GM23338 (cell line): Measurements from ENCODE around the gene DPYSL3. TPM values are rescaled to one million over a fixed set of nuclear protein-coding genes. Genes with fewer than 3 reads are reported as not detected.

Experiments used
- ATAC-seq: fragments of 200-7000 bp; cut with Tn5 transposase; 3 replicates; pipeline ENCODE4 v1.9.1; 2020
- DNase-seq: peaks from one replicate; pipeline ENCODE4 v3.0.0-alpha.2; 2015; ENCODE audit warnings: low spot score
- H2AFZ ChIP-seq: fragments of 200-600 bp; sonication (generic); 2 replicates; pipeline ENCODE4 v1.8.0; 2016; ENCODE audit warnings: antibody characterized with exemption, mild to moderate bottlenecking, moderate library complexity
- H3F3A ChIP-seq: fragments of 200-600 bp; sonication (generic); replicated peaks from 2 replicates; pipeline ENCODE4 v1.8.0; 2017; ENCODE audit warnings: antibody characterized with exemption, mixed run types, low read depth
- H3K27ac ChIP-seq: fragments of 200-600 bp; sonication (generic); 2 replicates; pipeline ENCODE4 v1.6.1; 2016; ENCODE audit warnings: low read depth
- H3K27me3 ChIP-seq: fragments of 200-600 bp; sonication (generic); 2 replicates; pipeline ENCODE4 v1.8.0; 2016; ENCODE audit warnings: mild to moderate bottlenecking, mixed run types, moderate library complexity; ENCODE audit not compliant: insufficient read depth
- H3K36me3 ChIP-seq: fragments of 200-600 bp; sonication (generic); 2 replicates; pipeline ENCODE4 v1.8.0; 2016; ENCODE audit warnings: mild to moderate bottlenecking; ENCODE audit not compliant: insufficient read depth
- H3K4me1 ChIP-seq: fragments of 200-600 bp; sonication (generic); 2 replicates; pipeline ENCODE4 v1.8.0; 2016; ENCODE audit warnings: mild to moderate bottlenecking, moderate library complexity; ENCODE audit not compliant: insufficient read depth
- H3K4me2 ChIP-seq: fragments of 200-600 bp; sonication (generic); 2 replicates; pipeline ENCODE4 v1.7.1; 2017; ENCODE audit warnings: mixed run types
- H3K4me3 ChIP-seq: fragments of 200-600 bp; sonication (generic); 2 replicates; pipeline ENCODE4 v1.6.1; 2016; ENCODE audit warnings: mixed run types
- H3K79me2 ChIP-seq: fragments of 200-600 bp; sonication (generic); replicated peaks from 2 replicates; pipeline ENCODE4 v1.8.0; 2017; ENCODE audit warnings: mild to moderate bottlenecking; ENCODE audit not compliant: insufficient read depth
- H3K9me2 ChIP-seq: fragments of 200-600 bp; sonication (generic); 2 replicates; pipeline ENCODE4 v1.8.0; 2017; ENCODE audit not compliant: insufficient read depth
- H4K20me1 ChIP-seq: fragments of 200-600 bp; sonication (generic); replicated peaks from 2 replicates; pipeline ENCODE4 v1.8.0; 2017; ENCODE audit warnings: mild to moderate bottlenecking; ENCODE audit not compliant: insufficient read depth
- H3K27ac Mint-ChIP-seq: 2 replicates; pipeline ENCODE4 v1.8.0; 2020; ENCODE audit warnings: inconsistent platforms, mild to moderate bottlenecking, moderate library complexity, mixed read lengths
- H3K27me3 Mint-ChIP-seq: 3 replicates; pipeline ENCODE4 v1.8.0; 2022; ENCODE audit warnings: low read depth, mild to moderate bottlenecking, moderate library complexity, mixed read lengths, inconsistent platforms; ENCODE audit not compliant: insufficient read depth, poor library complexity
- H3K36me3 Mint-ChIP-seq: 3 replicates; pipeline ENCODE4 v1.8.0; 2021; ENCODE audit warnings: low read depth, mild to moderate bottlenecking, inconsistent platforms, moderate library complexity, mixed read lengths
- H3K4me1 Mint-ChIP-seq: 3 replicates; pipeline ENCODE4 v1.8.0; 2020; ENCODE audit warnings: mild to moderate bottlenecking, inconsistent platforms, mixed read lengths
- H3K4me3 Mint-ChIP-seq: 3 replicates; pipeline ENCODE4 v1.8.0; 2021; ENCODE audit warnings: moderate library complexity, mild to moderate bottlenecking, inconsistent platforms, mixed read lengths
- H3K9me3 Mint-ChIP-seq: 3 replicates; pipeline ENCODE4 v1.8.0; 2020; ENCODE audit warnings: moderate library complexity, mild to moderate bottlenecking, inconsistent platforms, mixed read lengths
- CREB1 ChIP-seq: fragments of 250-450 bp; sonication (Bioruptor Pico); IDR thresholded peaks from 2 replicates; pipeline ENCODE4 v1.5.0; 2020; ENCODE audit warnings: low read depth, mild to moderate bottlenecking, moderate library complexity
- ETS1 ChIP-seq: IDR thresholded peaks from 2 replicates; pipeline ENCODE4 v1.6.1; 2016; ENCODE audit warnings: antibody characterized with exemption
- EZH2 ChIP-seq: fragments of 200-600 bp; sonication (generic); IDR thresholded peaks from one replicate; pipeline ENCODE4 v1.8.0; 2017; ENCODE audit warnings: antibody characterized with exemption, mild to moderate bottlenecking, low read depth; ENCODE audit not compliant: unreplicated experiment
- EZH2phosphoT487 ChIP-seq: fragments of 200-600 bp; sonication (generic); IDR thresholded peaks from one replicate; pipeline ENCODE4 v1.8.1; 2018; ENCODE audit warnings: antibody characterized with exemption; ENCODE audit not compliant: unreplicated experiment
- POLR2AphosphoS5 ChIP-seq: IDR thresholded peaks from 2 replicates; pipeline ENCODE4 v1.6.1; 2016; ENCODE audit warnings: antibody characterized with exemption, low read depth
- REST ChIP-seq: IDR thresholded peaks from one replicate; pipeline ENCODE4 v1.6.1; 2018; ENCODE audit warnings: antibody characterized with exemption; ENCODE audit not compliant: unreplicated experiment
- ZNF114 ChIP-seq: fragments of 250-450 bp; sonication (Bioruptor Pico); IDR thresholded peaks from 2 replicates; pipeline ENCODE4 v1.5.0; 2020; ENCODE audit warnings: mild to moderate bottlenecking, moderate library complexity
- ZNF331 ChIP-seq: fragments of 250-450 bp; sonication (Bioruptor Pico); IDR thresholded peaks from 2 replicates; pipeline ENCODE4 v1.5.0; 2020; ENCODE audit warnings: low read depth, mild to moderate bottlenecking, moderate library complexity
- ZNF462 ChIP-seq: fragments of 250-450 bp; sonication (Bioruptor Pico); IDR thresholded peaks from 2 replicates; pipeline ENCODE4 v1.5.0; 2020; ENCODE audit warnings: mild to moderate bottlenecking, moderate library complexity
- polyA plus RNA-seq: library from polyadenylated mRNA; unstranded; fragments of >200 nt; fragmentation: Nextera tagmentation; extraction: Ambion mirVana; gene quantifications from 2 replicates; pipeline ENCODE4 v1.2.1, GENCODE V29; 2016
- total RNA-seq: library from RNA; depleted of rRNA; stranded (reverse); fragments of >200 nt; shearing (Covaris generic); gene quantifications from 2 replicates; pipeline ENCODE4 v1.2.3, GENCODE V29; 2014

Gene DPYSL3
- total and polyA plus RNA-seq, 2 experiments from 2014 or later, result 97.6 to 455 TPM

- Histone ChIP-seq H3K4me1 (no peaks in the 10 kb centered on the region), H3K27me3 (no peaks in the 10 kb centered on the region), H3K4me2 (no peak overlapping the region), H4K20me1 (peaks cover 71% of the 10 kb centered on the region), H3K4me3 (no peak overlapping the region), H3K9me2 (no peaks in the 10 kb centered on the region), H3F3A (peaks cover 8% of the 10 kb centered on the region; the same call in 1 of the 2 replicates), H3K79me2 (peaks cover 56% of the 10 kb centered on the region), H3K27ac (peak overlapping the region; percentile 76; the same call in 1 of the 2 replicates), H3K36me3 (peaks cover 97% of the 10 kb centered on the region), H2AFZ (no peak overlapping the region)
- Mint-ChIP-seq H3K9me3 (no peaks in the 10 kb centered on the region; the same call in 2 of the 3 replicates), H3K27me3 (peaks cover 2% of the 10 kb centered on the region), H3K4me1 (peaks cover 3% of the 10 kb centered on the region; the same call in 2 of the 3 replicates), H3K36me3 (peaks cover 90% of the 10 kb centered on the region), H3K4me3 (no peak overlapping the region), H3K27ac (no peak overlapping the region)
- DNase-seq (no peak), ATAC-seq (no peak)
- TF ChIP-seq CREB1 (CRISPR knock-in tag), result no peak
- TF ChIP-seq EZH2, result no peak
- TF ChIP-seq ZNF114 (CRISPR knock-in tag), result no peak
- TF ChIP-seq ZNF331 (CRISPR knock-in tag), result no peak
- TF ChIP-seq POLR2AphosphoS5, result no peak
- TF ChIP-seq EZH2phosphoT487, result no peak
These were observed 94.2 kb downstream of the DPYSL3 start for GRCh38 chr5:147415651-147416050.

GRCh38 chr5:147413266-147413665 is 96.6 kb downstream of the DPYSL3 start:
- no peak for ATAC-seq
- Histone ChIP-seq H3K4me1 (no peaks in the 10 kb centered on the region), H3K36me3 (peaks cover 93% of the 10 kb centered on the region), H3K9me2 (no peaks in the 10 kb centered on the region), H3K27ac (peak overlapping the region; percentile 3; the same call in 1 of the 2 replicates), H3K79me2 (peaks cover 32% of the 10 kb centered on the region), H3K4me3 (no peak overlapping the region), H2AFZ (no peak overlapping the region), H4K20me1 (peaks cover 53% of the 10 kb centered on the region), H3F3A (peaks cover 13% of the 10 kb centered on the region; the same call in 1 of the 2 replicates), H3K4me2 (no peak overlapping the region), H3K27me3 (no peaks in the 10 kb centered on the region)
- H3K4me3 Mint-ChIP-seq, result no peak overlapping the region
- no peaks in the 10 kb centered on the region; the same call in 2 of the 3 replicates for H3K9me3 Mint-ChIP-seq
- H3K27ac Mint-ChIP-seq, result 0 out of 2 replicates have a peak overlapping the region, but pooled peaks have one; percentile 13
- H3K36me3 Mint-ChIP-seq, result peaks cover 97% of the 10 kb centered on the region
- H3K4me1 Mint-ChIP-seq, result peaks cover 3% of the 10 kb centered on the region; the same call in 2 of the 3 replicates
- H3K27me3 Mint-ChIP-seq, result peaks cover 2% of the 10 kb centered on the region
- DNase-seq, result no peak
- TF ChIP-seq ZNF462 (CRISPR knock-in tag), result no peak
- no peak for TF ChIP-seq ZNF114 (CRISPR knock-in tag)
- TF ChIP-seq EZH2, result no peak
- no peak for TF ChIP-seq REST
- no peak for TF ChIP-seq ZNF331 (CRISPR knock-in tag)
- TF ChIP-seq ETS1, result no peak
